ENCODE measurements around the gene MTURN. TPM values are rescaled to one million over a fixed set of nuclear protein-coding genes. Genes with fewer than 3 reads are reported as not detected.
A peak's percentile ranks its signal among the peaks of the same experiment; 100 is the strongest.

The MTURN gene
- total and polyA plus RNA-seq, 9 of the 15 experiments (the other 6 are each of a cell fraction or from before 2014, with no cell fraction given) = 0.94 to 14.8 (median 6.4) TPM

DNA sequence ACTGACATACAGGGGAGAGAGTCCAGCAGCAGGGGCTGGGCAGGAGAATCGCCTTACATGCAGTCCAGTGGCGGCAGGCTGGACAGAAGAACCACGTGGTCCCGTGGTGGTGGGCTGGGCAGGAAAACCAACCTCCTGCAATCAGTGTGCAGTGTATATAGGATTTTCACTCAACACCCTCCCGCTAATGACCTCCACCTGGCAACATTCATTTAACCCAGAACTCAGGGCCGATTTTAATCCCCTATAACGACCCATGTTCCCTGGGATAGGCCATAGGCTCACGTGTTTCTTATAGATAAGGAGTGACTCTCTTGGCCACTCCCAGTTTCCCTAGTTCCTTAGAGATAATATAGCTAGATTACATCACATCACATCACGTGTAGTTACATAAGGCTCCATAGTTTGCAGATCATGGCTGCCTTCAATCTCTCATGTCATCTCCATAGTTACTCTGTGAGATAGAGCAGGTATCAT is 19.4 kb downstream of the MTURN start:
- intact Hi-C loops (cut with micrococcal nuclease) = no loop called here
- Histone ChIP-seq H3K27ac (ENCODE audit: extremely low read depth, low read depth, low read length) (no peak overlapping the region), H4K20me1 (replicated peaks; ENCODE audit: control insufficient read depth, insufficient read depth, low read length) (no peaks in the 10 kb centered on the region), H3K4me2 (ENCODE audit: insufficient read depth, low read length) (peak overlapping the region; percentile 17; the same call in 1 of the 2 replicates), H2AFZ (ENCODE audit: low read depth, low read length) (no peak overlapping the region), H3K36me3 (ENCODE audit: control insufficient read depth, insufficient read depth, low read length) (peaks cover 3% of the 10 kb centered on the region; the same call in 1 of the 3 replicates), H3K27me3 (ENCODE audit: control insufficient read depth in 2 of 2, insufficient read depth in 2 of 2, low read length in 2 of 2) (no peaks in the 10 kb centered on the region), H3K9me3 (replicated peaks; ENCODE audit: control insufficient read depth, insufficient read depth, low read depth, low read length) (no peaks in the 10 kb centered on the region), H3K9ac (ENCODE audit: insufficient read depth in 1 of 2, low read depth in 2 of 2, low read length in 2 of 2) (peak overlapping the region in 1 of 2 experiments; percentile 53; a peak in 1 of 4 replicates), H3K4me1 (replicated peaks in 1 of 2; ENCODE audit: control insufficient read depth in 2 of 2, insufficient read depth in 2 of 2, low read length in 2 of 2) (peaks cover 12 to 23% of the 10 kb centered on the region in 2 experiments; a peak in 3 of 5 replicates), H3K9me1 (ENCODE audit: control insufficient read depth, insufficient read depth, low read length) (no peaks in the 10 kb centered on the region), H3K79me2 (ENCODE audit: control insufficient read depth, insufficient read depth, low read length) (no peaks in the 10 kb centered on the region), H3K4me3 (no peak overlapping the region)
- POLR2A ChIA-PET = interaction anchor here (1.0 to 1.1 kb wide), 2 partner anchors 8 to 15 kb away, joined by 3 to 6 read pairs; no protein-coding TSS in a partner anchor
- 5% methylated on average over 9 of the region's 9 CpGs for WGBS (ENCODE audit: insufficient coverage, low coverage, missing lambda C conversion rate)
- no TSS peak for BruUV-seq (replicated peaks)
- in situ Hi-C loops (cut with MboI) = no loop called here
- CTCF ChIA-PET (ENCODE audit: low intra/inter-chr PET ratio) = no interaction called here
- FAIRE-seq (no peak), ATAC-seq (peak; percentile 77), DNase-seq (ENCODE audit: extremely low read depth in 1 of 4, low spot score in 3 of 4) (peak; percentile 60 to 80 (median 72))
- TF ChIP-seq RCOR1 (IDR thresholded peaks at IDR 0.05; ENCODE audit: borderline replicate concordance in 1 of 2, low read depth in 2 of 2, low read length in 2 of 2) (peak; percentile 79 to 93), ELF1 (tag; IDR thresholded peaks at IDR 0.05) (peak; percentile 20; the same call in 1 of the 2 replicates), FOSL1 (tag; conservative IDR thresholded peaks at IDR 0.05) (peak; percentile 74), SRSF7 (optimal IDR thresholded peaks at IDR 0.05; ENCODE audit: low read depth, low read length) (no peak), ZFX (CRISPR knock-in tag; IDR thresholded peaks at IDR 0.05) (peak; percentile 55; the same call in 1 of the 2 replicates), TARDBP (IDR thresholded peaks at IDR 0.05) (no peak), ZNF41 (CRISPR knock-in tag; conservative IDR thresholded peaks at IDR 0.05) (no peak), CCNT2 (IDR thresholded peaks at IDR 0.05; ENCODE audit: borderline replicate concordance, extremely low read depth, insufficient read length, low read depth, low read length) (peak; percentile 40), SP2 (IDR thresholded peaks at IDR 0.05; ENCODE audit: extremely low read depth, low read depth, low read length, poor library complexity, severe bottlenecking) (no peak), CEBPG (CRISPR knock-in tag; IDR thresholded peaks at IDR 0.05) (no peak), CEBPG (tag; conservative IDR thresholded peaks at IDR 0.05 in 1 of 2, IDR thresholded peaks at IDR 0.05 in 1 of 2) (peak; percentile 29 to 73; a peak in 3 of 4 replicates), NCOR1 (IDR thresholded peaks at IDR 0.05) (peak; percentile 73), XRCC4 (IDR thresholded peaks at IDR 0.05; ENCODE audit: extremely low read depth, insufficient read depth, insufficient read length) (no peak)
- TF ChIP-seq, protein P1, sequence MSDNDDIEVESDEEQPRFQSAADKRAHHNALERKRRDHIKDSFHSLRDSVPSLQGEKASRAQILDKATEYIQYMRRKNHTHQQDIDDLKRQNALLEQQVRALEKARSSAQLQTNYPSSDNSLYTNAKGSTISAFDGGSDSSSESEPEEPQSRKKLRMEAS (CRISPR knock-in tag; IDR thresholded peaks at IDR 0.05) = peak; percentile 47; the same call in 1 of the 2 replicates
- TF ChIP-seq, protein P2, sequence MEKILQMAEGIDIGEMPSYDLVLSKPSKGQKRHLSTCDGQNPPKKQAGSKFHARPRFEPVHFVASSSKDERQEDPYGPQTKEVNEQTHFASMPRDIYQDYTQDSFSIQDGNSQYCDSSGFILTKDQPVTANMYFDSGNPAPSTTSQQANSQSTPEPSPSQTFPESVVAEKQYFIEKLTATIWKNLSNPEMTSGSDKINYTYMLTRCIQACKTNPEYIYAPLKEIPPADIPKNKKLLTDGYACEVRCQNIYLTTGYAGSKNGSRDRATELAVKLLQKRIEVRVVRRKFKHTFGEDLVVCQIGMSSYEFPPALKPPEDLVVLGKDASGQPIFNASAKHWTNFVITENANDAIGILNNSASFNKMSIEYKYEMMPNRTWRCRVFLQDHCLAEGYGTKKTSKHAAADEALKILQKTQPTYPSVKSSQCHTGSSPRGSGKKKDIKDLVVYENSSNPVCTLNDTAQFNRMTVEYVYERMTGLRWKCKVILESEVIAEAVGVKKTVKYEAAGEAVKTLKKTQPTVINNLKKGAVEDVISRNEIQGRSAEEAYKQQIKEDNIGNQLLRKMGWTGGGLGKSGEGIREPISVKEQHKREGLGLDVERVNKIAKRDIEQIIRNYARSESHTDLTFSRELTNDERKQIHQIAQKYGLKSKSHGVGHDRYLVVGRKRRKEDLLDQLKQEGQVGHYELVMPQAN (IDR thresholded peaks at IDR 0.05; ENCODE audit: borderline replicate concordance) = peak; percentile 46; the same call in 1 of the 2 replicates
- TF ChIP-seq, protein P3, sequence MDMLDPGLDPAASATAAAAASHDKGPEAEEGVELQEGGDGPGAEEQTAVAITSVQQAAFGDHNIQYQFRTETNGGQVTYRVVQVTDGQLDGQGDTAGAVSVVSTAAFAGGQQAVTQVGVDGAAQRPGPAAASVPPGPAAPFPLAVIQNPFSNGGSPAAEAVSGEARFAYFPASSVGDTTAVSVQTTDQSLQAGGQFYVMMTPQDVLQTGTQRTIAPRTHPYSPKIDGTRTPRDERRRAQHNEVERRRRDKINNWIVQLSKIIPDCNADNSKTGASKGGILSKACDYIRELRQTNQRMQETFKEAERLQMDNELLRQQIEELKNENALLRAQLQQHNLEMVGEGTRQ (CRISPR knock-in tag; IDR thresholded peaks at IDR 0.05) = peak; percentile 70; the same call in 1 of the 2 replicates
